HFFc6 (cell line): ENCODE data around the gene NPIPA2. TPM values are rescaled to one million over a fixed set of nuclear protein-coding genes. Genes with fewer than 3 reads are reported as not detected.
"Not testable (repeated sequence)": the region's sequence is repeated elsewhere in the genome, so short reads cannot be mapped to it uniquely, and the experiment has no call there.

Source experiments
- DNase-seq: peaks from one replicate; pipeline ENCODE4 v3.0.0-alpha.2; 2018
- H3K27ac Mint-ChIP-seq: 2 replicates; pipeline ENCODE4 v1.8.0; 2020; ENCODE audit warnings: mild to moderate bottlenecking, mixed read lengths
- H3K27me3 Mint-ChIP-seq: 2 replicates; pipeline ENCODE4 v1.8.0; 2021; ENCODE audit warnings: mild to moderate bottlenecking, moderate library complexity, mixed read lengths; ENCODE audit not compliant: insufficient read depth
- H3K36me3 Mint-ChIP-seq: 2 replicates; pipeline ENCODE4 v1.8.0; 2021; ENCODE audit warnings: low read depth, mixed read lengths
- H3K4me1 Mint-ChIP-seq: 2 replicates; pipeline ENCODE4 v1.8.0; 2020; ENCODE audit warnings: low read depth, mixed read lengths
- H3K4me3 Mint-ChIP-seq: 2 replicates; pipeline ENCODE4 v1.8.0; 2020; ENCODE audit warnings: mild to moderate bottlenecking, moderate library complexity, mixed read lengths
- H3K9me3 Mint-ChIP-seq: 2 replicates; pipeline ENCODE4 v1.8.0; 2020; ENCODE audit warnings: mild to moderate bottlenecking, mixed read lengths
- total RNA-seq, 6 experiments: library from RNA; stranded (reverse); fragmentation: NEBNext Ultra II Directional; extraction: Animal tissue kit (Norgen Biotek cat#: 25700); gene quantifications; 2 replicates in 1 of 6; 3 replicates in 5 of 6; pipeline ENCODE4 v1.2.3, GENCODE V29; 2021

Gene NPIPA2
- total RNA-seq, 6 experiments from 2014 or later: 1.1 to 3.7 (median 1.4) TPM

DNA sequence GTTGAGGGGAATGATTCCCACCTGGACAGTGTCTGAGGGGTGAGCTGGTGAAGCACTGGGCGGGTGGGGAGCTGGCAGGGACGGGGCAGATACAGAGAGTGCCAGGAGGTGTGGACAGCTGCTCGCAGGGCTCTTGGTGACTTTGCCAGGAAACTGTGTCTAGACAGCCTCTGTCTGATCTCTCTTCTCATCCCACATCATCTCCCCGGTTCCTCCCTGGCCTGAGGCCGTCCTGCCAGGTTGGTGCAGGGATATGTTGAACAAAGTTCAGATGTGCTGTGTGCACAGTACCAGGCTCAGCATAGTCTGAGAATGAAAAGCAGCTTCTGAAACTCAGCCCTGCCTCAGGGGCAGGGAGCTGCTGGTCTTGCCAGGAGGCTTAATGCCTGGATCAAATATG, 47.2 kb downstream of the NPIPA2 start:
- H3K4me1 Mint-ChIP-seq, H3K27me3 Mint-ChIP-seq, H3K9me3 Mint-ChIP-seq, H3K4me3 Mint-ChIP-seq, H3K36me3 Mint-ChIP-seq, H3K27ac Mint-ChIP-seq, DNase-seq: not testable (repeated sequence)

DNA sequence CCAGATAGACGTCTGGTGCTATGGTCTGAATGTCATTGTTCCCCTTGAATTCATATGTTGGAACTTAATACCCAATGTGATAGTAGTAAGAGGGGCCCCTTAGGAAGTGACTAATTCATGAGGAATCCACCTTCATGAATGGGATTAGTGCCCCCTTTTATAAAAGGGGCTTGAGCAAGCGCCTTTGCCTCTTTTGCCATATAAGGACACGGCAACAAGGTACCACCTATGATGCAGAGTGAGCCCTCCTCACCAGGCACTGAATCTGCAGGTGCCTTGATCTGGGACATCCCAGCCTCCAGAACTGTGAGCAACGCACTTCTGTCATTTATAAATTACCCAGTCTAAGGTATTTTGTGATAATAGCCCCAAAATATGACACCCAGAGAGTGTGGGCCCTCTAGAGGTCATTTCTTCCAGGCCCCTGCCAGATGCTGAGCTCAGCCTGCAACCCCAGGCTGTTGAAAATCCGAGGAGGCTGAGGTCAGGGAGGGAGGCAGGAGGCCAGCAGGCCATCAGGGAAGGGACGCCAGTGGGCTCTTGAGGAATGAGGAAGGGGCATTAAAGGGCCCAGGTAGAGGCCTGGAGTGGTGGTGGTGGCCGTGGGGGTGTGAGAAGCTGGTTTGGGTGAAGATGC, 48.1 kb downstream of the NPIPA2 start:
- not testable (repeated sequence) for H3K27ac Mint-ChIP-seq, H3K4me1 Mint-ChIP-seq, H3K4me3 Mint-ChIP-seq, H3K9me3 Mint-ChIP-seq, DNase-seq, H3K27me3 Mint-ChIP-seq, H3K36me3 Mint-ChIP-seq

DNA sequence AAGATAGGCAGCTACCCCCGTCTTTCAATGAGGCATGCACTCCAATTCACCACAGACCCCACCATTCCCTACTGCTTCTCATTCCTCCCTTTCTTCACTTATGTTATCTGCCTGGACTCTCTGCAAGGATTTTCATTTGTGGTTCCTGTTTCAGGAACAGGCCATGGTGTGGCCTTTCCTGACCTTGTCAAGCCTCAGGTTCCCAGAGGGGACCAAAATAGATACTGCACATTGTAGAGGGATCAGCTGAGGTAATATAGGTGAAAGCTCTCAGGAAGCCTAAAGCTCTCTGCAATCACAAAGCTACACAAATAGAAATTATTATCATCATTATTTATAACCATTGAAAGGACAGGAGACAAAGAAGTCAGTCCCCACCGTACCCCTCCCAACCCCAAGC, 50.6 kb downstream of the NPIPA2 start:
- not testable (repeated sequence) for H3K9me3 Mint-ChIP-seq, H3K36me3 Mint-ChIP-seq, H3K4me3 Mint-ChIP-seq, H3K27ac Mint-ChIP-seq, DNase-seq, H3K4me1 Mint-ChIP-seq, H3K27me3 Mint-ChIP-seq

DNA sequence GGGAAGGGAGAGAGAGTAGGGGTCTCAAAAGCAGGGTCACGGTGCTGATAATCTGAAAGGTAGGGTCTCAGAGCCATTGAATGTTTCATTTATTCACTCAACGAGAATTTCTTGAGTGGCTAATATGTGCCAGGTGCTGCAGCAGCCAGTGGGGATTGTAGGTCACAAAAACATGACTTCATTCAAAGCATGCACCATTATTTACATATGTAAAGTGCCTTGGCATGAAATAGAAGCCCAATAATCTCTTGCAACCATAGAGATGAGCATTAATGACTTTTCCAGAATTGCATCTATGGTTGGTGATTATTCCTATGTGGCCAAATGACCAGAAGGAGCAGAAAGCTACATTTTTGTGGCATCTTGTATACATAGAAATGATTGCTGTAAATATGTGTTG, 55.2 kb downstream of the NPIPA2 start:
- H3K4me3 Mint-ChIP-seq, H3K9me3 Mint-ChIP-seq, H3K4me1 Mint-ChIP-seq, DNase-seq, H3K27me3 Mint-ChIP-seq, H3K36me3 Mint-ChIP-seq, H3K27ac Mint-ChIP-seq: not testable (repeated sequence)

DNA sequence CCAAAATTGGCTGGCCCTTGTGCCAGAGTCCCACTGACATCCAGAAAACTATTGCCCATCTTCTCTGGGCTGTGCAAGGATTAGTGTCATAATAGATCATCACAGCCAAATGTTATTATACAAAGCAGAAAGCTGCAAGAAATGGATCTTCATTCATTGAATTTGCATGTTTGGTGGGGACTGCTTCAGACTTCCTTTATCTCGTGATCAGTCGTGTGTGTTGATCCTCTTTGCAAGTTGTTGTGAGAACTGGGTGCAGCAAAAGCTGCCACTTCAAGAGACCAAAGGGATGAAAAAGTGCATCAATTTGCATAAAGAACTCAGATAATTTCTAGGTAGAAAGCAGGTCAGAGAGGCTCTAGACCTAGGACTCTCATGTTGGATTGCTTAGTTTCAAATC, 61.2 kb downstream of the NPIPA2 start:
- H3K27me3 Mint-ChIP-seq, H3K36me3 Mint-ChIP-seq, H3K4me1 Mint-ChIP-seq, H3K4me3 Mint-ChIP-seq, H3K9me3 Mint-ChIP-seq, H3K27ac Mint-ChIP-seq, DNase-seq: not testable (repeated sequence)

DNA sequence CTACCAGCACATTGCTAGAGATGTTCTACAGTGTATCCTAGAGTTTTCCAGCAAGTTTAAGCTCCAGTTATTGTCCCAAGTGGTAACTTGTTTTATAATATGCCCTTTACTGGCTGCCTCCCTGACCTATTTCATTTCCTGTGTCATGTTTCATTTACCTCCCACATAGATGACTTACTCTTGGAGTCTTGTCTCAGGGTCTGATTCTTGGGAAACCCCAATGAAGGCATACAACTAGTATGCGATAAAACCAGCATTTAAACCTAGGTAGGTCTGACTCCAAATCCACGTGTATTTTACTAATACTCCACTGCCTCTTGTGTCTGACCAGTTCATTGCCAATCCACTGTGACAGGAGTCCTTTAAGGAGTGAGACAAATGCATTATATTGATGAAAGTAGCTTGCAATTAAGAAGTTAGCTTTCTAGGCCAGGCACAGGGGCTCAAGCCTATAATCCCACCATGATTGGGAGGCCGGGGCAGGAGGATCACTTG, 64.9 kb downstream of the NPIPA2 start:
- DNase-seq, H3K4me3 Mint-ChIP-seq: not testable (repeated sequence)

DNA sequence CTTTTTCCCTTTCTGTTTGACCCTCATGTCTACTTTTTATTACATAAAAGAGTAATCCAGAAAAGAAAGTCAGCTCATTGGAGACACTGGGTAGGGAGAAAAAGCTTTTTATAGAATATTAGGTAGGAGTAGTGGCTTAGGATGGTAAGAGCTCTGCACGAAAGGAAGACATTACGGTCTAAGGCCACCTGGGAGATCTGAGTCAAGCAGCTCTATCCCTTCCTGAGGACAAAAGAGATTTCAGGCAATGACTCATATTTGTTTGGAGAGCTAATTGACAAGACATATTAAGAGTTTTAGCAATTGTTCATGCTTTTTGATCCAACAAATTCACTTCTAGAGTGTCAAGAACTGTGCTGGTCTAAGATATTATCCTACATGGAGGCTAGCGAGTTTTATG, 71.6 kb downstream of the NPIPA2 start:
- H3K27me3 Mint-ChIP-seq, H3K27ac Mint-ChIP-seq, H3K4me3 Mint-ChIP-seq, H3K4me1 Mint-ChIP-seq, H3K9me3 Mint-ChIP-seq, H3K36me3 Mint-ChIP-seq, DNase-seq: not testable (repeated sequence)

More for the DNA sequence above, 64.9 kb downstream of the NPIPA2 start:
- H3K9me3 Mint-ChIP-seq, H3K36me3 Mint-ChIP-seq, H3K4me1 Mint-ChIP-seq, H3K27me3 Mint-ChIP-seq, H3K27ac Mint-ChIP-seq: not testable (repeated sequence)

Other genes with a start within 250 kb of the NPIPA2 start
- 10 to 100 TPM; 25.5 to 36.1 (median 30.4) TPM for gene PARN, start 112.3 kb upstream of the NPIPA2 start, total RNA-seq
- 10 to 100 TPM; 60.8 to 70.2 (median 68.2) TPM for gene BFAR, start 109.6 kb upstream of the NPIPA2 start, total RNA-seq
- not detected for gene PLA2G10, start 48.2 kb upstream of the NPIPA2 start, total RNA-seq
- 1 to 10 TPM in 4 of 6 experiments, under 1 TPM in 1, not detected in 1; 0.97 to 1.6 (median 1.4) TPM for gene NPIPA3, start 39.1 kb upstream of the NPIPA2 start, total RNA-seq
- 100 to 1,000 TPM; 121 to 151 (median 139) TPM for gene NOMO1, start 91.2 kb downstream of the NPIPA2 start, total RNA-seq
- 10 to 100 TPM; 42.6 to 57.1 (median 44.8) TPM for gene NPIPA1, start 194.9 kb downstream of the NPIPA2 start, total RNA-seq
- gene PDXDC1, start 232.5 kb downstream of the NPIPA2 start, total RNA-seq: 10 to 100 TPM; 78.8 to 88.3 (median 82.0) TPM